Measurements from ENCODE around the gene RASGRF2.

DNA sequence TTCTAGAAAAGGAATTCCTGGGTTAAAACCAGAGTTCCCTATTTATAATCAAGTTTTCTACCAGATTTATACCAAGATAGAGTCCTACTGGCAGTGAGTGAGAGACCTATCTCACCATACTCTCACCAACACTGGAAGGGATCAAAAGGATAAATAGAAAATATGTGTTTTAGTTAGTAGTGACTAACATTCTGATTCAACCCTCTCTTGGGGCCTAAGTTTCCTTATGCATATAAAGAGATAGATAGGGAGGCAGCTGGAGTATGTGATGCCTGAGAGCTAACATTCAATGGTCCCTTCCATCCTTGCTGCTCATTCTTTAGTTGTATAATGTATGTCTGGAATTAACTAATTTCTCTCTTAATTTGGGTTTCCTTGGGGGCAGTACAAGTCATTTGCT lies 304.9 kb downstream of the RASGRF2 start:
- TF ChIP-seq, protein P1, sequence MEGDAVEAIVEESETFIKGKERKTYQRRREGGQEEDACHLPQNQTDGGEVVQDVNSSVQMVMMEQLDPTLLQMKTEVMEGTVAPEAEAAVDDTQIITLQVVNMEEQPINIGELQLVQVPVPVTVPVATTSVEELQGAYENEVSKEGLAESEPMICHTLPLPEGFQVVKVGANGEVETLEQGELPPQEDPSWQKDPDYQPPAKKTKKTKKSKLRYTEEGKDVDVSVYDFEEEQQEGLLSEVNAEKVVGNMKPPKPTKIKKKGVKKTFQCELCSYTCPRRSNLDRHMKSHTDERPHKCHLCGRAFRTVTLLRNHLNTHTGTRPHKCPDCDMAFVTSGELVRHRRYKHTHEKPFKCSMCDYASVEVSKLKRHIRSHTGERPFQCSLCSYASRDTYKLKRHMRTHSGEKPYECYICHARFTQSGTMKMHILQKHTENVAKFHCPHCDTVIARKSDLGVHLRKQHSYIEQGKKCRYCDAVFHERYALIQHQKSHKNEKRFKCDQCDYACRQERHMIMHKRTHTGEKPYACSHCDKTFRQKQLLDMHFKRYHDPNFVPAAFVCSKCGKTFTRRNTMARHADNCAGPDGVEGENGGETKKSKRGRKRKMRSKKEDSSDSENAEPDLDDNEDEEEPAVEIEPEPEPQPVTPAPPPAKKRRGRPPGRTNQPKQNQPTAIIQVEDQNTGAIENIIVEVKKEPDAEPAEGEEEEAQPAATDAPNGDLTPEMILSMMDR (IDR thresholded peaks at IDR 0.05), result no peak
- TF ChIP-seq POLR2A (IDR thresholded peaks at IDR 0.05) (no peak), EP300 (IDR thresholded peaks at IDR 0.05) (no peak), POLR2AphosphoS5 (IDR thresholded peaks at IDR 0.05) (no peak)
